Measurements from ENCODE around the gene ARMC2.
"Not testable (repeated sequence)": the region's sequence is repeated elsewhere in the genome, so short reads cannot be mapped to it uniquely, and the experiment has no call there.

ARMC2 gene

GRCh38 chr6:108921547-108922361 is 73.5 kb downstream of the ARMC2 start:
- DNase-seq: no peak

DNA sequence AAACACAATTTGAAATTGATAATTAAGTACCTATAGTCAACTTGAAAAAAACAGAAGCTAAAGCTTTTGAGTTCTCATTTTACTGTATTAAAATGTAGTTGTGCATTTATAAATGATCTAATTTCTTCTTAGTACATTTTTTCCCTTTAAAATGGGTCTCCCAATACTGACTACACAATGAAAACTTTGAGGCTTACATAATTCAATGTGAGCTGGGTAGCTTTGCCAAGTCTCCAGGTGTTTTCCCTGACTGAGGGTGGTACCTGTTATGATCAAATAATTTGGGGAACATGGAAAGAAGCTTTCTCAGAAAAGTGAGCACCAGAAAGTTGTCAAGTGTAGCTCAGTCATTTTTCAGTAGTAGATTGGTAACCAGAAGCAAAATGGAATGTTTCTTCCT is 74.3 kb downstream of the ARMC2 start:
- no peak for DNase-seq

DNA sequence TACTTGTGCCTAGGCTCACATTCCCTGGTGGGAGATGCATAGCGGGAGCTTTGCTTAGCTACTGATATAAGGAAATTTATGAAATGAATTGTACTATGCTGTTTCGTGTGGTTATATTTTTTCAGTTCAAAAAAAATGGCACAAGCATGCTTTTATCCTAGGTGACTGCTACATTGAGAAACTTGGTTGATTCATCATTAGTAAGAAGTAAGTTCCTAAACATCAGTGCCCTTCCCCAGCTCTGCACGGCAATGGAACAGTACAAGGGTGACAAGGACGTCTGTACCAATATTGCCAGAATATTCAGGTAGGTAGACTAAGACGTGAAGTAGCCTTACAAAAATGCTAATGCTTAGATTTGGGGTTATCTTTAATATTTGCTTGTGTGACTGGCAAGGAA is 79.7 kb downstream of the ARMC2 start:
- DNase-seq: no peak

DNA sequence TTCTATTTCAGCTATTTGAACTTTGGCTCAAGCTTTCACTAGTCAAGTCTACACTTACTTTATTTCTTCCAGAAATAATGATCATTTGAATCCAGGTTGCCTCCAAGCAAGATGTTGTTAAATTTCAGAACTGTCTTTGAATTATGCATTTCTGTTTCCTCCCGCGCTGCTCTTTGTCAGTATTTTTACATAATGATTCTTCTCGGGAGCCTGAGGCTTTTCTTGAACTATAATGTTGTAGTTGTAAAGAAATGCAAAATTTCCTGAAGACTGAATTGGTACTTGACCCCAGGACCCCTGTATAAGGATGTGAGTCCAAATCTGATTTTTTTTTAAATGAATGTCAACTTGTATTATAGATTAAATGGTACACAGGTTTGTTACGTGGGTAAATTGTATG is 80.4 kb downstream of the ARMC2 start:
- no peak for DNase-seq

DNA sequence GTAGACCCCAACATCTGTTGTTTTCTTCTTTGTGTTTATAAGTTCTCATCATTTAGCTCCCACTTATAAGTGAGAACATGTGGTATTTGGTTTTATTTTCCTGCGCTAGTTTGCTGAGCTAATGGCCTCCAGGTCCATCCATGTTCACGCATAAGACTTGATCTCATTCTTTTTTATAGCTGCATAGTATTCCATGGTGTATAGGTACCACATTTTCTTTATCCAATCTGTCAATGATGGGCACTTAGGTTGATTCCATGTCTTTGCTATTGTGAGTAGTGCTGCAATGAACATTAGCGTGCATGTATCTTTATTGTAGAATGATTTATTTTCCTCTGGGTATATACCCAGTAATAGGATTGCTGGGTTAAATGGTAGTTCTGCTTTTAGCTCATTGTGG is 82.9 kb downstream of the ARMC2 start:
- not testable (repeated sequence) for DNase-seq

DNA sequence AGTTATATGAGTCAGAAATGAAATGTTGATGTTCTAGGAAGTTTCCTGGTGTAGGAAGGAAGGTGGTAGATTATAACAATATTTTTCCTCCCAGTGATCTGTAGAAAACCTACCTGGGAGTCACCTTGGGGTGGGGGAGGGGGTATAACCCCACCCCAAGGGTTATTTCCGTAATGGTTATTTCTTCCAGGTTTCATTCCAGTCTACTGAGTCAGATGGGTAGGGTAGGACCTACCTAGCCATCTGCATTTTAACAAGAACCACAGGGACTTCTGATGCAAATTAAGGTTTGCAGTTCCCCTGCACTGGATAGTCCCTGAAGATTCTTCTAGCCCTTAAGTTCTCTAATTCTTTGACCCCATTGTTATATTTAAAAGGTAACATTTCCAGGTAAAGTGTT is 88.9 kb downstream of the ARMC2 start:
- DNase-seq: no peak

- no peak for DNase-seq
These were observed 92.5 kb downstream of the ARMC2 start for GRCh38 chr6:108940741-108941140.

DNA sequence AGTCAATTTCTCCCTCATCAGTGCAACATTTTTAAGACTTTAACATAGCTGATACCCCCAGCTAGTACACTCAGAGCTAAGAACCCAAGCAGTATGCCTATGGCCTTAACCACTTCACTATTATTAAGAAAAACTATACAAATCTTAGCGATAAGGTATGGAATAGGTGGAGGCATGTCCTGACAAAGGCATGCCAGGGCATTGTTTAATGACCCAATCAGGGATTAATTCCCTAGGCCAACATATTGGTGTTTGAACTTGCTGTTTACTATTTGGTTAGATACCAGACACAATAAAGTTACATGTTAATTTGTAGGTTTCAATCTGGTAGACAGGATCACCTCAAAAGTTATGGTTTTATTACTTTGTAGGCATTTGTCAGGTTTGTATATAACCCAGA is 93.1 kb downstream of the ARMC2 start:
- no peak for DNase-seq

- DNase-seq: no peak
These were observed 93.6 kb downstream of the ARMC2 start for GRCh38 chr6:108941859-108942258.

- DNase-seq: peak; percentile 69
These were observed 94.6 kb downstream of the ARMC2 start for GRCh38 chr6:108942556-108943492.

- DNase-seq: no peak
These were observed 95.8 kb downstream of the ARMC2 start for GRCh38 chr6:108944071-108944470.

DNA sequence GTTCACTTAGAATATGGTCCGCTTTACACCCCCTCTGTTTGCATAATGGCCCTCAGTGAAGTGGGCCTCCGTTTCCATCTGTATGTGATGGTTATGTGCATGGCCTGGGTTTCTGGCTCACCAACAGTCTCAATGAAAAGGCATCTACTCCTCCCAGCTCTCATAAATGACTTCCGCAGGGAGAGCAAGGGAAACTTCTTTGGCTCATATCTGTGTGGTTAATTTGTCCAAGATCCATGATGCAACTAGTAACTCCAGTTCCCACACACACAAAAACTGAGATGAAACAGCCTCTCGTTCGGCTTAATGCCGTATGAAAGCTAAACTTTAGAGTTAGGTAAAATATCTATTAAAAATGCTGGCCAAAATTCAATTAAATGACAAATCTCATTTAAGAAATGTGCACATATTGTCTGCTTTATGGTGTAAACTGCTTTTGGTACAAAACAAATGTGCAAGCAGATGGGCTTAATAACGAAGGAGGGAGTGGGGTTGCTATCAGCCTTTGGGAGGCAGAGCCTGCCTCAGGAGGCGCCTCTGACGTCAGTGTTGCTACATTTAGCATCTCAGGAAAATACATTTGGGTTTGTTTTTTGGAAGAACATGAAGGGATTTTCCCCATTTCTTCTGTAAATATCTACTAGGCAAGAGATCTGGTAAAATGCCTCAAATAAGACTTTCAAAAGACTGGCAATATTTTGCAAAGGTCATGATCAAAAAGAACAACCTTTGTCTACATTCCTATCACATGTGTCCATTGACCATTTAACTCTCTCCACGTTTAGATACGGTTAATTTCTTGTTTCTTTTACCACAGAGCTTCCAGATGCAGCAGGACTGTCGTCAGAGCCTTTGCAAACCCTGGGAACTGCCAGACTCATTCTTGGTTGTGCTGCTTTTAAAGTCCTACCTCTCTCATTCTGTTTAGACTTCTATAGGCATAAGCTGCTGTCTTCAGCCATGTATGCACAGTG is 96.8 kb downstream of the ARMC2 start:
- no peak for DNase-seq

- no peak for DNase-seq
These were observed 97.5 kb downstream of the ARMC2 start for GRCh38 chr6:108945681-108946159.

DNA sequence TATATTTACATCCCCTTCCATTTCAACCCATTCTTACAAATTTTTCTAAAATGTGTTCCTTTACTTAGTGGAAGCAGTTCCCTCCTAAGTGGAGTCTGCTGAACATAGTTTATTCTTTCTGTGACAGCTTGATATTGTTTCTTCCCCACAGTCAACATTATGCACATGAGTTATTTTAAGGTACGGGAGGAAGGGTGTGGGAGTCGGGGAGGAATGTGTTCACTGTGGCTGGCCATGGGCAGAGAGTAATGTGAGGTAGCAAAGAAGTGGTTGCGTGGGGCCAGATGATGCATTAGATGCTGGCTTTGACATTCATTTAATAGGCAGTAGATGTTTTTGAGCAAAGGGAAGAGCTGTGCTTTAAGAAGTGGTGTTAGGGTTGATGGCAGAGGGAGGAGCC is 98.5 kb downstream of the ARMC2 start:
- DNase-seq: no peak

DNA sequence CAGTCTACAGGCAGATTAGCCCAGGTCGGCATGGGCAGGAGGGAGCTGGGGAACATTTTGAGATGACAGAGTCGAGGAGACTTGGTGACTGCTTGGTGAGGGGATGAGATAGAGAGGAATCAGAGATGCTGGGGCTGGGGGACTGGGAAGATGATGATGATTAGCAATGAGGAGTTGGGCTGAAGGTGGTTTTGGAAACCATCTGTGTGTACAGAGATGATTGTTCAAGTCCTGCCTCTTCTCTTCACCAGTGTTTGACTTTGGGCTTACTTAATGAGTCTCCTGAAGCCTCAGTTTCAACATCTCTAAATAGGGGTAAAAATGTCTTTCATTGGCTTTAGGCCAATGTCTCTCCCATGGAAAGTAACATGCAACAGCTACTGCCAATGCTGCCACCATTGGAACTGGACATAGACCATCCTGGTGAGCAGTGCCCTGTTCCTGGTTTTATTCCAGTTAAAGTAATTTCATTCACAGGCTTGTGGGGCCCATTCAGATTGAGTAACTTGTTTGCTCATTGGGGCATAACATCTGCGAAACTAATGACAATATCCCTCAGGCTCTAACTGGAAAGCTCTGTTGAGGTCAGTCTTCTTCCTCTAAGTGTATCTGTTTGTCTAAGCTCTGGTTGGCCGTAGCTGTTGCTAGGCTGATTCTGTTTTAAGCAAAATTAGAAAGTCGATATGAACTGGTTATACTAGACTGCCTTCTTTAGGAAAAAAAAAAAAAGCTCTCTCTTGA is 99.1 kb downstream of the ARMC2 start:
- no peak for DNase-seq

DNA sequence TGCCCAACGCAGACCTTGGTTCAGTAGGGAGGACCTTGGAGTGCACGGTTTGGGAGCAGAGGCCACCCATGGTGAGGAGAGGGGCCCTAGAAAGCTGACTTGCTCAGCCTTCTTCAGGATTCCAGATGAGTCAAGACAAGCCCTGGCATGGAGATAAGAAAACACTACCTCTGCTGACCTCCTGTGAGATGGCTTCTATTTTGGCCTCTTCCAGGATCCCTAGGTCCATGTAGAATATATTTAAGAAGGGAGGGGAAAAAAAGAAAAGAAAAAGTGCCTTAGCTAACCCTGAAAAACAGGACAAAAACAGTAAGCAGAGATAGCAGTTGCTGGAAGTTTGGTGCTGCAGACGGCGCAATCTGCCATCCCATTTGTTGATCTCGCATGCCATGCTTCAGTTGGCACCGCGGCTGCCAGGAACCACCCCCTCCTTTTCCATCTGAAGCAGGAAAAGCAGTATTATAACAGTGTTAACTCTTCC is 100.0 kb downstream of the ARMC2 start:
- no peak for DNase-seq

DNA sequence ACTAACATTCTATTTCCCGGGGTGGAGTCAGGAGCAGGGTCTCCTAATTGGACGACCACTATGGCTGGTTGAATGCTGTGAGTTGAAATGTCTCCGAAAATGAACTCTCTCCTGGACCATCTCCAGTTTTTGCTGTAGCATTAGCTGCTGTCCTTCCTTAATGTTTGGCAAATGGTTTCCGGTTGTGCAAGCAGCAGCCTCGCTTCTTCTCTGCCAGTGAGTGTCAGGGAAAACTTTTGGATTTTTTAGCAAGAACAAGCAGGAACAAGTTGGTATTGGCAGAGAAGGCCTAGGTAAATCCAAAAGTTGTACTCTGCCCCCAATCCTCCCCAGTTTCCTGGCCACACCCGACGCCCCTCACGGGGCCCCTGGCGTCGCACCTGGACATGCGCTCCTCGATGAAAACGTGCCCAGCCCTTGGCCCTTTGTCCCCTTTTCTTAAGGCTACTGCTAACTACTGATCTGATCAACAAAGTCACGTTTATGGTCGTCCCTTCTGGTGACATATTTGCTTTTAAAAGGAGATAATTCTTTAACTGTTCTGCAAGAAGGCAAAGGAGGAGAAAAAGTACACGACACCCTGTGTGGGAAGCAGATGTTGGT is 103.2 kb downstream of the ARMC2 start:
- DNase-seq: no peak

- no peak for DNase-seq
These were observed 104.7 kb downstream of the ARMC2 start for GRCh38 chr6:108952776-108953486.

GRCh38 chr6:108953681-108954080 is 105.5 kb downstream of the ARMC2 start:
- no peak for DNase-seq

GRCh38 chr6:108955329-108955949 is 107.2 kb downstream of the ARMC2 start:
- DNase-seq: no peak

Measured in CD4-positive, alpha-beta T cell treated with Interferon gamma for 1 hour (primary cell).